Measurements from ENCODE around the gene SBNO1. TPM values are rescaled to one million over a fixed set of nuclear protein-coding genes. Genes with fewer than 3 reads are reported as not detected.
"Not testable (repeated sequence)": the region's sequence is repeated elsewhere in the genome, so short reads cannot be mapped to it uniquely, and the experiment has no call there.

Gene SBNO1
- total RNA-seq, 1 donor from 2014 or later = 42.3 TPM

GRCh38 chr12:123250471-123251383 is 113.9 kb downstream of the SBNO1 start:
- H3K36me3 Mint-ChIP-seq = peaks cover 41% of the 10 kb centered on the region
- H3K9me3 Mint-ChIP-seq = peaks cover 3% of the 10 kb centered on the region
- H3K4me1 Mint-ChIP-seq (ENCODE audit: unreplicated experiment) = peaks cover 15% of the 10 kb centered on the region
- H3K4me3 Mint-ChIP-seq = peak overlapping the region; percentile 41
- TF ChIP-seq CTCF (conservative IDR thresholded peaks at IDR 0.05) = no peak
- H3K27ac Mint-ChIP-seq = peak overlapping the region; percentile 97
- no peak for DNase-seq (ENCODE audit: extremely low spot score, unreplicated experiment)
- H3K27me3 Mint-ChIP-seq = no peaks in the 10 kb centered on the region

DNA sequence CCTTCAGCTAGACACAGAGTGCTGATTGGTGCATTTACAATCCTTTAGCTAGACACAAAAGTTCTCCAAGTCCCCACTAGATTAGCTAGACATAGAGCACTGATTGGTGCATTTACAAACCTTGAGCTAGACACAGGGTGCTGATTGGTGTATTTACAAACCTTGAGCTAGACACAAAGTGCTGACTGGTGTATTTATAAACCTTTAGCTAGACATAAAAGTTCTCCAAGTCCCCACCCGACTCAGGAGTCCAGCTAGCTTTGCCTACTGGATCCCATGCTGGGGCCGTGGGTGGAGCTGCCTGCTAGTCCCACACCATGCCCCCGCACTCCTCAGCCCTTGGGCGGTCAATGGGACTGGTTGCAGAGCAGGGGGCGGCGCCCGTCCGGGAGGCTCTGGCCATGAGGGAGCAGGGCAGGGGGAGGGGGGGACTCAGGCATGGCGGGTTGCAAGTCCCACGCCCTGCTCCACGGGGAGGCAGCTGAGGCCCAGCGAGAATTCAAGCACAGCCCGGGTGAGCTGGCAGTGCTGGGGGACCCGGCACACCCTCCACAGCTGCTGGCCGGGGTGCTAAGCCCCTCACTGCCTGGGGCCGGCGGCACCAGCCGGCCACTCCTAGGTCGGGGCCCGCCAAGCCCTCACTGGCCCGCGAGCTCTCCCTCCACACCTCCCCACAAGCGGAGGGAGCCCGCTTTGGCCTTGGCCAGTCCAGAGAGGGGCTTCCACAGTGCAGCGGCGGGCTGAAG is 115.5 kb downstream of the SBNO1 start:
- peaks cover 48% of the 10 kb centered on the region for H3K36me3 Mint-ChIP-seq
- H3K9me3 Mint-ChIP-seq = not testable (repeated sequence)

GRCh38 chr12:123248129-123248528 is 116.5 kb downstream of the SBNO1 start:
- H3K9me3 Mint-ChIP-seq; H3K27ac Mint-ChIP-seq; H3K27me3 Mint-ChIP-seq; H3K4me3 Mint-ChIP-seq; DNase-seq (ENCODE audit: extremely low spot score, unreplicated experiment): not testable (repeated sequence)
- H3K4me1 Mint-ChIP-seq (ENCODE audit: unreplicated experiment) = peaks cover 20% of the 10 kb centered on the region
- H3K36me3 Mint-ChIP-seq = peaks cover 42% of the 10 kb centered on the region

More for the DNA sequence above, 115.5 kb downstream of the SBNO1 start:
- H3K27me3 Mint-ChIP-seq; H3K4me3 Mint-ChIP-seq; DNase-seq (ENCODE audit: extremely low spot score, unreplicated experiment); H3K27ac Mint-ChIP-seq: not testable (repeated sequence)
- H3K4me1 Mint-ChIP-seq (ENCODE audit: unreplicated experiment) = peaks cover 20% of the 10 kb centered on the region

- no peak for DNase-seq (ENCODE audit: extremely low spot score, unreplicated experiment)
- Mint-ChIP-seq H3K27ac (no peak overlapping the region), H3K4me3 (no peak overlapping the region), H3K9me3 (peaks cover 3% of the 10 kb centered on the region), H3K27me3 (no peaks in the 10 kb centered on the region), H3K4me1 (ENCODE audit: unreplicated experiment) (peaks cover 26% of the 10 kb centered on the region), H3K36me3 (peaks cover 40% of the 10 kb centered on the region)
- TF ChIP-seq CTCF (conservative IDR thresholded peaks at IDR 0.05) = no peak
Measured at GRCh38 chr12:123245678-123246077, 119.0 kb downstream of the SBNO1 start.

DNA sequence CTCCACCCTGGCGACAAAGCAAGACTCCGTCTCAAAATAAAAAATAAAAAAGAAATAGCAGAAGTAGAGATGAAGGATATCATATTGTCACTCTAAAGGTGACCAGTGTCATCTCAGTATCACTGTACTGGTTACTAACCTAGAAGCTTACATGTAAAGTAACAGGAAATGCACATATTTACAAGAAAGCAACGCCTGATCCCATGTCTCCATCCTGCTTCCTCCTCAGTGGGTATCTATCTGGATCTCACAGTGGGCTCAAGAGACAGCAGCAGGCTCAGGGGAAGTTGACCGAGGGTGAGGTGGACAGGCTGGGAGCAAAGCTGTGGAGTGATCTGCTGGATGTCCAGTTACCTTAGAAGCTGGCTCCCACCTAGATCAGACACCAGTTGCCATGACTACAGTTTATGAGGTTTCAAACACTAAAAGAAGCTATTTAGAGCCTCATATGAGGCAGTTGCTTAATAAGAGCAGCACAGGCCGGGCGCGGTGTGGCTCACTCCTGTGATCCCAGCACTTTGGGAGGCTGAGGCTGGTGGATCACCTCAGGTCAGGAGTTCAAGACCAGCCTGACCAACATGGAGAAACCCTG is 120.9 kb downstream of the SBNO1 start:
- Mint-ChIP-seq H3K36me3 (peaks cover 33% of the 10 kb centered on the region), H3K4me1 (ENCODE audit: unreplicated experiment) (peaks cover 19% of the 10 kb centered on the region), H3K4me3 (no peak overlapping the region), H3K9me3 (peaks cover 3% of the 10 kb centered on the region), H3K27me3 (no peaks in the 10 kb centered on the region), H3K27ac (no peak overlapping the region)
- no peak for DNase-seq (ENCODE audit: extremely low spot score, unreplicated experiment)
- TF ChIP-seq CTCF (conservative IDR thresholded peaks at IDR 0.05) = no peak

GRCh38 chr12:123242116-123242904 is 122.3 kb downstream of the SBNO1 start:
- no peak overlapping the region for H3K4me3 Mint-ChIP-seq
- H3K27ac Mint-ChIP-seq = peak overlapping the region; percentile 8
- H3K27me3 Mint-ChIP-seq = no peaks in the 10 kb centered on the region
- H3K36me3 Mint-ChIP-seq = peaks cover 21% of the 10 kb centered on the region
- DNase-seq (ENCODE audit: extremely low spot score, unreplicated experiment) = no peak
- no peak for TF ChIP-seq CTCF (conservative IDR thresholded peaks at IDR 0.05)
- no peaks in the 10 kb centered on the region for H3K9me3 Mint-ChIP-seq
- H3K4me1 Mint-ChIP-seq (ENCODE audit: unreplicated experiment) = peaks cover 22% of the 10 kb centered on the region

Data from type B pancreatic cell (in vitro differentiated cells).